GM18520 (cell line): ENCODE results near the gene CCDC14.
"Not testable (repeated sequence)": the region's sequence is repeated elsewhere in the genome, so short reads cannot be mapped to it uniquely, and the experiment has no call there.

Experiments used
- ATAC-seq: cut with Tn5 transposase; IDR thresholded peaks from one replicate; pipeline ENCODE4 v1.9.1; 2021; ENCODE audit not compliant: unreplicated experiment

CCDC14 gene

GRCh38 chr3:123960781-123961507, at the start of gene CCDC14:
Gene CCDC14 (minus strand): TSS chr3:123961229. CDS start chr3:123961173, 56 bp downstream.
- peak; percentile 38 for ATAC-seq

GRCh38 chr3:124008321-124008720, 47.3 kb upstream of the CCDC14 start:
- not testable (repeated sequence) for ATAC-seq

GRCh38 chr3:124007186-124007585, 46.2 kb upstream of the CCDC14 start:
- no peak for ATAC-seq

GRCh38 chr3:124002405-124003079, 41.5 kb upstream of the CCDC14 start:
- ATAC-seq, result not testable (repeated sequence)

GRCh38 chr3:124001366-124001765, 40.3 kb upstream of the CCDC14 start:
- ATAC-seq, result not testable (repeated sequence)

- no peak for ATAC-seq
Observed at GRCh38 chr3:123997543-123997942, 36.5 kb upstream of the CCDC14 start.

GRCh38 chr3:123993818-123994217, 32.8 kb upstream of the CCDC14 start:
- ATAC-seq, result no peak

- not testable (repeated sequence) for ATAC-seq
Observed at GRCh38 chr3:123991730-123992588, 30.9 kb upstream of the CCDC14 start, which contains the start of gene ROPN1. Gene ROPN1 (minus strand): TSS chr3:123992124. CDS start chr3:123980481, 11,643 bp downstream.

GRCh38 chr3:123986427-123986826, 25.4 kb upstream of the CCDC14 start:
- ATAC-seq, result no peak

GRCh38 chr3:123984957-123985356, 23.9 kb upstream of the CCDC14 start:
- ATAC-seq, result no peak

- no peak for ATAC-seq
Observed at GRCh38 chr3:123984350-123984749, 23.3 kb upstream of the CCDC14 start.

GRCh38 chr3:123981317-123981716, 20.3 kb upstream of the CCDC14 start:
- not testable (repeated sequence) for ATAC-seq

- no peak for ATAC-seq
Observed at GRCh38 chr3:123980539-123980938, 19.5 kb upstream of the CCDC14 start.

GRCh38 chr3:123979525-123980501, 18.8 kb upstream of the CCDC14 start:
- ATAC-seq, result not testable (repeated sequence)

GRCh38 chr3:123976904-123977303, 15.9 kb upstream of the CCDC14 start:
- not testable (repeated sequence) for ATAC-seq

GRCh38 chr3:123976181-123976898, 15.3 kb upstream of the CCDC14 start:
- ATAC-seq, result not testable (repeated sequence)

- not testable (repeated sequence) for ATAC-seq
Observed at GRCh38 chr3:123975030-123975429, 14.0 kb upstream of the CCDC14 start.

- ATAC-seq, result no peak
Observed at GRCh38 chr3:123971406-123971805, 10.4 kb upstream of the CCDC14 start.

- not testable (repeated sequence) for ATAC-seq
Observed at GRCh38 chr3:123967260-123967659, 6.2 kb upstream of the CCDC14 start.
